GM19239 (cell line): ENCODE results near the gene ADAM19.

ENCODE experiments used
- DNase-seq: peaks from one replicate; pipeline ENCODE4 v3.0.0; 2011; ENCODE audit warnings: low spot score; ENCODE audit not compliant: insufficient read length
- FAIRE-seq: peaks from 2 replicates; lab custom pipeline; 2011; peaks lifted over from hg19 to GRCh38; lab: Jason Lieb, UNC

ADAM19 gene

DNA sequence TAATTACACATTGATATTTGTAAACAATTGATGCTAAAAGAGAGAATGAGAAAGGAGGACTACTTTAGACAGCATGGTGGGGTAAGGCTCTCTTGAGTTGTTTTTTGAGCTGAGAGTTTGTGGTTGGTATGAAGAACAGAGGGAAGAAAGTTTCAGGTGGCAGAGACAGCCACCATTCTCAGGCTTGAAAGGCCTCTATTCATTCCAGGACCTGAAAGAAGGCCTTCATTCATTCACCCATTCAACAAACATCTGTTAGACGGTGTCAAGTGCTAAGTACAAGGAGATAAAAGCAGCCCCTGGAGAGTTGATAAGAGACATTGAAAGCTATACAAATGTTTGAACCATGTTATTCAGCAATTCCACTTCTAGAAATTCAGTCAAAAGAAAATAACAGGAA, 21.7 kb upstream of the ADAM19 start:
- FAIRE-seq = no peak
- DNase-seq = no peak

- no peak for DNase-seq
Observed at GRCh38 chr5:157596487-157596886, 20.9 kb upstream of the ADAM19 start.

GRCh38 chr5:157594675-157595459, 19.3 kb upstream of the ADAM19 start:
- no peak for FAIRE-seq
- no peak for DNase-seq

More at GRCh38 chr5:157596487-157596886, 20.9 kb upstream of the ADAM19 start:
- FAIRE-seq = peak; percentile 100

DNA sequence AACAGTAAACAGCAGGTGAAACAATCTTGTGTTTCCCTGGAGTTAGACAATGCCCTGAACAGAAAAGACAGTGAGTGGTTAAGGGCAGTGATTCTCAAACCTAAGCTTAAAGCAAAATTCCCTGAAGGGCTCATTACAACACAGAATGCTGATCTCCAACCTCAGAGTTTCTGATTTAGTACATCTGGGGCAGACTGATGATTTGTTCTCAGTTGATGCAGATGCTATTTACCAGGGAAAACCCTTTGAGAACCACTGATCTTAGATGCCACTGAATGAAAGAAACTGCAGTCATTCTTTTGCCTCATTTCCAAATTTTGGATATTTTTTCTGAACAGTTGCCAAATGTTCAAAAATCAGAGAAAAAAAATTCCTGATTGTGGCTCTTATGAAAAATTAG, 18.7 kb upstream of the ADAM19 start:
- FAIRE-seq = peak; percentile 90
- no peak for DNase-seq

DNA sequence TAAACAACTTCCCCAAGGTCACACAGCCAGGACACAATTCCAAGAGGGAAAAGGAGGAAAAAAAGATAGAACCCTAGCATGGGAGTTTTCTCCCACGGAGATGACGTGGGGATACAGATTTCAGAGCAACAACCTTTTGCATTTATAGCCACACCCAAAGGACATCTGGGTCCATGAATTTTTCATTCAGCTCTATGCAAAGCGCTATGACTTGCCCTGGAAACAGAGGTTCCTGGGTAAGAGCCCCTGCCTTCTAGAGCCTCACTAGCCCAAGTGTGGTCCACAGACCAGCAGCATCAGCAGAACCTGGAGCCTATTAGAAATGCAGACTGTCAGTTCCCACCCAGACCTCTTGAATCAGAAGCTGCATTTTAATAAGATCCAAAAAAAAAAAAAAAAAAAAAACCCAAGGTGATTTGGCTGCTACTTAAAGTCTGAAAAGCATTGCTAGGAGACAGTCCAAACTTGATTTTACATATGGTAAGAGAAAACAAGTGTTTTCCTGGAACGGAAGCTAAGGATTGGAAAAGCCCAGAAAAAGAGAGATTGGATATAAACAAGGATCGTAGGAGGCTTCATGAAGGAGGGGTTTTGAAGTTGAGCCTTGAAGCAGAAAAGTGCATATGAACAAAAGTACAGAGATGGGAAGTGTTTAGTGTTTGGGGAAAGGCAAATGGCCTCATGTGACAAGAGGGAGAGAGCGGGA, 17.6 kb upstream of the ADAM19 start:
- FAIRE-seq (peak; percentile 64), DNase-seq (no peak)

- peak; percentile 87 for FAIRE-seq
- DNase-seq = no peak
Observed at GRCh38 chr5:157592594-157592993, 17.0 kb upstream of the ADAM19 start.

GRCh38 chr5:157590478-157590877, 14.9 kb upstream of the ADAM19 start:
- FAIRE-seq (no peak), DNase-seq (no peak)

DNA sequence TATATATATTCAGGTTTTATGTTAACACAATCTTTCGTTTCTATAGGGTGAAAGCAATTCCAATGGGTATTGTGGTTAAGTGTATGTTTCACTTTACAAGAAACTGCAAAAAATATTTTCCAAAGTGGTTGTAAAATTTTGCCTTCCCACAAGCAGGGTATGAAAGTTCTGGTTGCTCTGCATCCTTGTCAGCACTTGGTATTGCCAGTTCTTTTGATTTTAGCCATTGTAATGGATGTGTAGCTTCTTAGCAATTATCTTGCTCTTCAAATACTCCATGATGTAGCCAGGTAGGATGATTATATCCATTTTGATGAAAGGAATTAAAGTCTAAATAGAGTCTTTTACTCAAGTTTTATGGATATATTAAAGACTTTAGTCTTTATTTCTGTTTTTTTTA, 9.1 kb upstream of the ADAM19 start:
- DNase-seq (no peak), FAIRE-seq (no peak)

- FAIRE-seq (peak; percentile 62), DNase-seq (no peak)
Observed at GRCh38 chr5:157582731-157583620, 7.4 kb upstream of the ADAM19 start.

DNA sequence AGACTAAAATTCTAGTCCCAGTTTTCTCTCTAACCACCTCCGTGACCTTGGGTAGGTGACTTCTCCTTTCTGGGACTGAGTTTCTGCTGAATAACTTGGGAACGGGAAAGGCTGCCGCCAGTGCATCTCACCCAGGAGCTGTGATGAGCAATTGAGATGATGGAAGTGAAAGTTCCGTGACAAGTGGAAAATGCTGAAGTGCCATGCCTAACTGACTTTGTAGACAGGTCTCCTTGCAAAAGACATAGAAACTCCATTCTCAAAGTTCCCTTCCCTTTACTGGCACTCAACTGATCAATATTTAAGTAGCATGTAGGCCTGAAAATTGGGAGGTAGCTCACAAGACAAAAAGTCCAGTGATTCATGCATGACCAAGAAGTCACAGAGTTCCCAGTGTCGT, 6.3 kb upstream of the ADAM19 start:
- no peak for FAIRE-seq
- DNase-seq = no peak

GRCh38 chr5:157578079-157578780, 2.7 kb upstream of the ADAM19 start:
- DNase-seq (no peak), FAIRE-seq (no peak)

DNA sequence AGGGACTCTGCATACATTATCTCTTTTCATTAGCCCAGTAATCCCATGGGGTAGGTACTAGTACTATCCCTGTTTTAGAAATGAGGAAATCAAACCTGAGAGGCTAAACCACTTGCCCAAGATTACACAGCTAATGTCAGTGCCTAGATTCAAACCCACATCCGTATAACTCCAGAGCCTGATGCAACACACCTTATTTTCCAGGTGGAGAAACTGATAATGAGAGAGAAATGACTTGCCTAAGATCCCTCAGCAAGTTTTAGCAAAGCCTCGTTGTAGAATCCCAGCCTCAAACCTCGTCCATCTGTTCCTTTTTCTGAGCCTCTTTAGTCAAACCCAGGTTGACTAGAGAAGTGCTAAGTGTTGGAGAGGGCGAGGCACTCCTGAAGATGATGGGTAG, 1.1 kb upstream of the ADAM19 start:
- DNase-seq = no peak
- FAIRE-seq = no peak

- FAIRE-seq (no peak), DNase-seq (no peak)
Observed at GRCh38 chr5:157574456-157575380, 857 bp downstream of the ADAM19 start.

- FAIRE-seq (peak; percentile 100), DNase-seq (peak; percentile 57)
Observed at GRCh38 chr5:157571357-157571827, 4.2 kb downstream of the ADAM19 start.

DNA sequence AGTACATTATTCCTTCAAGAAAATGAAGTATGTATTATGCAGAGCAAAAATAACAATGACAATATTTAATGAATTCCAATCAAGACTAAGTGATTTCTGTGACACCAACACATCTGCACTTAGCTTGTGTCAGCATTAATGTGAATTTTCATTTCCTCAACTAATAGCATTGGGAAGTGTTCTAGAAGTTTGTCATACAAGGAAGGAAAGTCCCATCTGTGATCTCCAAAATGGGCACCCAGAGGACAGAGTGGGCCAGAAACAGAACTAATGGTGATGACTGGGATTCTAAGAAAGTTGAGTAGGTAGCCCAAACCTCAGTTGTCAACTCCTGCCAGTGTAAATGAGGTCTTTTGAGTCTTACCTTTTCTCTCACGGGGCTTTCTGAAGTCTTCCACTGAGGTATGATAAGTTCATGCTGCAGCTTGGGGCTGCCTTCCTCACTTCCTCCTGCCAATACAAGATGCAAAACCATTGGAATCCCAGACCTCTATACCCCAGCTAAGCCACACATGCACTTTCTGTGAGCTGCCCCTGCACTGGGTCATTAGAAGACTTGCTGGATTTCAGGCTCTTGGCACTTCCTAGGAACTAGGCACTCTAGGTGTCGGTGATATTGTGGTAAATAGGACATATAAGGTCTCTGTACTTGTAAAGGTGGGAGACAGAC, 4.9 kb downstream of the ADAM19 start:
- FAIRE-seq = no peak
- no peak for DNase-seq

DNA sequence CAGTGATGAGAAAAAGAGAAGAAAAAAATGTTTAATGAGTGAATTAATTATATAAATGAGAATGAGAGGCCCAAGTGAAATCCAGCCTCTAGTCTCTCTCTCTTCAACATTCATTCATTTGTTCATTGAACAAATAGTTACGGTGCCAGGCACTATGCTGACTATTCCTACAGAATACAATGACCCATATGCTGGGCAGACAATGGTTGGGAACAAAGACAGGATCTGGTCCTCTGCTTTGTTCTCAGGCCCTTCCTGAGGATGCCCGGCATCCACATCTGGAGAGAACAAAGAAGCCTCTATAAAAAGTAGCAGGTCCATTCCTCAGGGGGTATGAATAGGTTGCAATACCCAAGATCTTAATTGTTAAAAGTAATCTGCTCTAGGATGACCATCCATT, 6.9 kb downstream of the ADAM19 start:
- DNase-seq (no peak), FAIRE-seq (no peak)

DNA sequence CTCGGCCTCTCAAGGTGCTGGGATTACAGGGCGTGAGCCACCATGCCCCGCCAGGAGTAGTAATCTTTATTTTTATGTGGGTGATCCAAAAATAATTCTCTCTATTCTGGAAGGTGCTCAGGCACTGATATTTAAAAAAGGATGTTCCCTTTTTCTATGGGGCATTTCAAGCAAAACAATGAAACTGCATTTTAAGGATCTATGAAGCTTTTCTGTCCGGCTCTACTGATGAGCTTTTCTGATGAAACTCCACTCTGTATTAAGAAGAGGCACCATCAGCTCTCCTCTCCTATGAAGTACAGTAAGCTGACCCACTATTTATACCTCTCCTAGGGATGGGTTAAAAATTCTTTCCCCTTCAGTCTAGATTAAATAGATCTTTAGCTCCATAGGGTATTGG, 7.4 kb downstream of the ADAM19 start:
- no peak for DNase-seq
- no peak for FAIRE-seq

GRCh38 chr5:157566902-157567489, 8.6 kb downstream of the ADAM19 start:
- DNase-seq = no peak
- no peak for FAIRE-seq
